GM12878 (cell line): ENCODE data around the gene POLG. TPM values are rescaled to one million over a fixed set of nuclear protein-coding genes. Genes with fewer than 3 reads are reported as not detected.
A peak's percentile ranks its signal among the peaks of the same experiment; 100 is the strongest.

Experiments used
- ASH2L ChIP-seq: fragments of 300-600, 200-600 bp; sonication (generic); IDR thresholded peaks from 2 replicates; pipeline ENCODE4 v1.6.1; 2017; ENCODE audit warnings: low read depth, mild to moderate bottlenecking, borderline replicate concordance
- BRCA1 ChIP-seq: IDR thresholded peaks from 2 replicates; pipeline ENCODE4 v1.6.1; 2011; ENCODE audit warnings: low read depth, low read length, improper control_type of control experiment
- CBFB ChIP-seq: IDR thresholded peaks from 2 replicates; pipeline ENCODE4 v1.6.1; 2016; ENCODE audit warnings: antibody characterized with exemption, low read depth
- CEBPB ChIP-seq, 2 experiments: fragments of 150-350 bp in 1 of 2; IDR thresholded peaks; 2 replicates each; pipeline ENCODE4 v1.6.1; 2012 to 2014; ENCODE audit warnings: low read depth in 2 of 2, low read length in 2 of 2, borderline replicate concordance in 1 of 2, inconsistent platforms in 1 of 2
- DPF2 ChIP-seq: fragments of 450-650 bp; IDR thresholded peaks from 2 replicates; pipeline ENCODE4 v1.6.1; 2017; ENCODE audit warnings: mild to moderate bottlenecking
- EP300 ChIP-seq, 2 experiments: fragments of 150-350 bp in 1 of 2; IDR thresholded peaks; 2 replicates each; pipeline ENCODE4 v1.6.1; 2011 to 2012; ENCODE audit warnings: low read depth in 2 of 2, low read length in 2 of 2, borderline replicate concordance in 1 of 2, improper control_type of control experiment in 1 of 2, inconsistent platforms in 1 of 2; ENCODE audit not compliant: control insufficient read depth in 1 of 2
- ESRRA ChIP-seq: IDR thresholded peaks from 2 replicates; pipeline ENCODE4 v1.6.1; 2012; ENCODE audit warnings: mild to moderate bottlenecking, low read length, improper control_type of control experiment
- ETV6 ChIP-seq, 2 experiments: fragments of 450-650 bp in 1 of 2; IDR thresholded peaks in 1 of 2; conservative IDR thresholded peaks in 1 of 2; 2 replicates each; pipeline ENCODE4 v1.6.1; 2014; ENCODE audit warnings: antibody characterized with exemption in 1 of 2, borderline replicate concordance in 1 of 2, low read depth in 1 of 2, mild to moderate bottlenecking in 1 of 2, moderate library complexity in 1 of 2
- EZH2 ChIP-seq: IDR thresholded peaks from 2 replicates; pipeline ENCODE4 v1.6.1; 2012; ENCODE audit warnings: low read depth, mild to moderate bottlenecking, control low read depth, inconsistent platforms, low read length, borderline replicate concordance; ENCODE audit not compliant: control insufficient read depth
- GATAD2B ChIP-seq: fragments of 450-650 bp; conservative IDR thresholded peaks from 2 replicates; pipeline ENCODE4 v1.6.1; 2017; ENCODE audit warnings: low read depth, mild to moderate bottlenecking, moderate library complexity
- HDAC2 ChIP-seq: fragments of 200-600 bp; sonication (generic); IDR thresholded peaks from 2 replicates; pipeline ENCODE4 v1.6.1; 2017
- MTA2 ChIP-seq: fragments of 450-650 bp; IDR thresholded peaks from 2 replicates; pipeline ENCODE4 v1.6.1; 2016; ENCODE audit warnings: low read depth, mild to moderate bottlenecking, moderate library complexity
- POLR2AphosphoS5 ChIP-seq: IDR thresholded peaks from 2 replicates; pipeline ENCODE4 v1.6.1; 2011; ENCODE audit warnings: mild to moderate bottlenecking, low read length, inconsistent platforms
- RELA ChIP-seq: fragments of 450-650 bp; IDR thresholded peaks from 2 replicates; pipeline ENCODE4 v1.8.0; 2014; ENCODE audit warnings: borderline replicate concordance; ENCODE audit not compliant: partially characterized antibody
- SUPT20H ChIP-seq: IDR thresholded peaks from 2 replicates; pipeline ENCODE4 v1.6.1; 2011; ENCODE audit warnings: low read depth, mild to moderate bottlenecking, low read length, moderate library complexity, borderline replicate concordance; ENCODE audit not compliant: control insufficient read depth
- ZBED1 ChIP-seq: IDR thresholded peaks from 2 replicates; pipeline ENCODE4 v1.6.1; 2016; ENCODE audit warnings: borderline replicate concordance
- ZNF217 ChIP-seq: fragments of 450-650 bp; IDR thresholded peaks from 2 replicates; pipeline ENCODE4 v1.6.1; 2017; ENCODE audit warnings: antibody characterized with exemption, mild to moderate bottlenecking
- ZNF384 ChIP-seq: IDR thresholded peaks from 2 replicates; pipeline ENCODE4 v1.6.1; 2012; ENCODE audit warnings: low read depth, mild to moderate bottlenecking, low read length, improper control_type of control experiment, borderline replicate concordance
- polyA plus RNA-seq, 11 experiments: library from polyadenylated mRNA; depleted of rRNA in 4 of 11; unstranded in 6 of 11; stranded (reverse) in 5 of 11; fragments of >200 nt; fragmentation: Nextera tagmentation in 4 of 11; fragmentation: Illumina TruSeq in 1 of 11; extraction: Ambion mirVana in 4 of 11; extraction: Trizol in 1 of 11; gene quantifications; 1 replicate in 1 of 11; 2 replicates in 10 of 11; pipeline versions ENCODE4 v1.2.1 to v1.2.3, GENCODE V29; 2011 to 2016; ENCODE audit warnings: inconsistent platforms in 2 of 11, missing spikeins in 2 of 11, low read depth in 1 of 11
- total RNA-seq, 4 experiments: library from RNA; depleted of rRNA in 3 of 4; stranded (reverse); fragments of >200 nt in 3 of 4; fragmentation: Illumina TruSeq in 1 of 4; extraction: Trizol in 1 of 4; gene quantifications; 2 replicates each; pipeline versions ENCODE4 v1.2.1 to v1.2.3, GENCODE V29; 2013 to 2021
- TF ChIP-seq, protein P1 (sequence below): fragments of 450-650 bp; IDR thresholded peaks from 2 replicates; pipeline ENCODE4 v1.6.1; 2017; ENCODE audit warnings: mild to moderate bottlenecking
- TF ChIP-seq, protein P2 (sequence below): IDR thresholded peaks from 2 replicates; pipeline ENCODE4 v1.6.1; 2012; ENCODE audit warnings: low read depth, low read length, improper control_type of control experiment

Gene POLG
- total and polyA plus RNA-seq, 10 of the 15 experiments (the other 5 are each of a cell fraction or from before 2014, with no cell fraction given), result 14.8 to 71.1 (median 33.0) TPM

DNA sequence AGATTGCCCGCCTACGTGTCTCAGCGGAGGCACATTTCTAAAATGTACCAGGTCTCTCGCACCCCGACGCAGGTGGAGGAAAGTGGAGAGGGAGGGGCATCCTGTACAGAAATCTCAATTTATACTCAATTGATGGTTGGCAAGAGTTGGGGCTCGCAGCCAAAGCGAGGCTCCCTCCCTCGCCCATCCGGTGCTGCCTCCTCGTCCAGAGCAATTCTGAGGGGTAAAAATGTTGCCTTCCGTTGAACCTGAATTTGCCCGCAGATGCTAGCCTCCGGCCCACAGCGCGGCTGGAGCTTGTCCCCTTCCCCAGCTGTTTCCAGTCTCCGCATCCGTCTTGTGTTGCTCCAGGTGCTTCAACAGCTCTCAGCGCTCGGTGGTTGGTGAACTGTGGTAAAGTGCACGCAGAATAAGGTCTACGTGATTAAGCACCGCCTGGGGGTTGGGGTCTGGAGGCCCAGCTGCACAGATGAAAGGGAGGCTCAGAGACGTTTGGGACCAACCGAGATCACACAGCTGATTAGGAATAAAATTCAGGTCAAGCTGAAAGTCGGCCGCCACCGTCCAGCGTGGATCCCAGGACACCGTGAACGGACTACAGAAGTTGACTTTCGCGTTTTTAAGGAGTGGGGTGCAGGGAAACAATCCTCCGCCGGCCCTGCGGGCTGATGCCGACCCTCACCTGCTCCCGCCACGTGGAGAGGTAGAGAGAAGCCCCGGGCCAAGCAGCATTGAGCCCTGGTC, 846 bp upstream of the POLG start (continued):
- TF ChIP-seq, protein P1, sequence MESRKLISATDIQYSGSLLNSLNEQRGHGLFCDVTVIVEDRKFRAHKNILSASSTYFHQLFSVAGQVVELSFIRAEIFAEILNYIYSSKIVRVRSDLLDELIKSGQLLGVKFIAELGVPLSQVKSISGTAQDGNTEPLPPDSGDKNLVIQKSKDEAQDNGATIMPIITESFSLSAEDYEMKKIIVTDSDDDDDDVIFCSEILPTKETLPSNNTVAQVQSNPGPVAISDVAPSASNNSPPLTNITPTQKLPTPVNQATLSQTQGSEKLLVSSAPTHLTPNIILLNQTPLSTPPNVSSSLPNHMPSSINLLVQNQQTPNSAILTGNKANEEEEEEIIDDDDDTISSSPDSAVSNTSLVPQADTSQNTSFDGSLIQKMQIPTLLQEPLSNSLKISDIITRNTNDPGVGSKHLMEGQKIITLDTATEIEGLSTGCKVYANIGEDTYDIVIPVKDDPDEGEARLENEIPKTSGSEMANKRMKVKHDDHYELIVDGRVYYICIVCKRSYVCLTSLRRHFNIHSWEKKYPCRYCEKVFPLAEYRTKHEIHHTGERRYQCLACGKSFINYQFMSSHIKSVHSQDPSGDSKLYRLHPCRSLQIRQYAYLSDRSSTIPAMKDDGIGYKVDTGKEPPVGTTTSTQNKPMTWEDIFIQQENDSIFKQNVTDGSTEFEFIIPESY, result no peak
- TF ChIP-seq POLR2AphosphoS5 (no peak), EP300 (IDR thresholded peaks at IDR 0.05; ENCODE audit: borderline replicate concordance in 1 of 2, control insufficient read depth in 1 of 2, low read depth in 2 of 2, low read length in 2 of 2) (no peak), ETV6 (conservative IDR thresholded peaks at IDR 0.05 in 1 of 2, IDR thresholded peaks at IDR 0.05 in 1 of 2; ENCODE audit: borderline replicate concordance in 1 of 2, low read depth in 1 of 2) (no peak), CEBPB (IDR thresholded peaks at IDR 0.05; ENCODE audit: borderline replicate concordance in 1 of 2, low read depth in 2 of 2, low read length in 2 of 2) (no peak), GATAD2B (no peak), MTA2 (no peak), RELA (no peak), DPF2 (no peak), SUPT20H (no peak), CBFB (no peak), ZBED1 (peak; percentile 45; the same call in 1 of the 2 replicates), ZNF384 (0 out of 2 replicates have a peak, but pooled peaks have one; percentile 4), ZNF217 (no peak), BRCA1 (no peak), HDAC2 (no peak), ASH2L (peak; percentile 49; the same call in 1 of the 2 replicates), EZH2 (no peak), ESRRA (no peak)
- TF ChIP-seq, protein P2, sequence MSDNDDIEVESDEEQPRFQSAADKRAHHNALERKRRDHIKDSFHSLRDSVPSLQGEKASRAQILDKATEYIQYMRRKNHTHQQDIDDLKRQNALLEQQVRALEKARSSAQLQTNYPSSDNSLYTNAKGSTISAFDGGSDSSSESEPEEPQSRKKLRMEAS, result no peak
